ENCODE data around the gene LPP.

Gene LPP

GRCh38 chr3:188197388-188197847 is 43.5 kb downstream of the LPP start:
- H3K4me2 ChIP-seq (ENCODE audit: low read length), result no peak overlapping the region
- H3K27me3 ChIP-seq (ENCODE audit: control insufficient read depth, low read length), result no peaks in the 10 kb centered on the region
- peaks cover 19% of the 10 kb centered on the region for H3K4me1 ChIP-seq (ENCODE audit: control insufficient read depth, low read length)
- H4K20me1 ChIP-seq (ENCODE audit: control insufficient read depth, insufficient read depth, low read depth, low read length), result no peaks in the 10 kb centered on the region
- no peaks in the 10 kb centered on the region for H3K36me3 ChIP-seq (ENCODE audit: control insufficient read depth, low read length)
- H3K79me2 ChIP-seq (ENCODE audit: control insufficient read depth, low read length), result no peaks in the 10 kb centered on the region
- no peak overlapping the region for H3K4me3 ChIP-seq (ENCODE audit: low read length)
- no peaks in the 10 kb centered on the region for H3K9me2 ChIP-seq (replicated peaks; ENCODE audit: control insufficient read depth, low read length)
- no peaks in the 10 kb centered on the region for H3F3A ChIP-seq (ENCODE audit: control insufficient read depth, insufficient read depth)
- no peaks in the 10 kb centered on the region for H3K9me3 ChIP-seq (ENCODE audit: control insufficient read depth, insufficient read depth, low read length)
- no peak overlapping the region for H3K27ac ChIP-seq (ENCODE audit: low read depth, low read length)
- no peak for TF ChIP-seq EZH2phosphoT487 (IDR thresholded peaks at IDR 0.05; ENCODE audit: borderline replicate concordance, low read length)
- no peak for TF ChIP-seq CTCF (IDR thresholded peaks at IDR 0.05; ENCODE audit: low read depth, low read length, poor library complexity, severe bottlenecking)

GRCh38 chr3:188198001-188198400 is 44.0 kb downstream of the LPP start:
- H3K4me1 ChIP-seq (ENCODE audit: control insufficient read depth, low read length), result peaks cover 19% of the 10 kb centered on the region
- H3K9me2 ChIP-seq (replicated peaks; ENCODE audit: control insufficient read depth, low read length), result no peaks in the 10 kb centered on the region
- H3K79me2 ChIP-seq (ENCODE audit: control insufficient read depth, low read length), result no peaks in the 10 kb centered on the region
- no peak overlapping the region for H3K4me3 ChIP-seq (ENCODE audit: low read length)
- no peaks in the 10 kb centered on the region for H3K27me3 ChIP-seq (ENCODE audit: control insufficient read depth, low read length)
- H3K27ac ChIP-seq (ENCODE audit: low read depth, low read length), result no peak overlapping the region
- no peaks in the 10 kb centered on the region for H4K20me1 ChIP-seq (ENCODE audit: control insufficient read depth, insufficient read depth, low read depth, low read length)
- no peak for TF ChIP-seq CTCF (IDR thresholded peaks at IDR 0.05; ENCODE audit: low read depth, low read length, poor library complexity, severe bottlenecking)
- TF ChIP-seq EZH2phosphoT487 (IDR thresholded peaks at IDR 0.05; ENCODE audit: borderline replicate concordance, low read length), result no peak
- no peaks in the 10 kb centered on the region for H3K36me3 ChIP-seq (ENCODE audit: control insufficient read depth, low read length)
- H3F3A ChIP-seq (ENCODE audit: control insufficient read depth, insufficient read depth), result no peaks in the 10 kb centered on the region
- H3K9me3 ChIP-seq (ENCODE audit: control insufficient read depth, insufficient read depth, low read length), result no peaks in the 10 kb centered on the region
- H3K4me2 ChIP-seq (ENCODE audit: low read length), result no peak overlapping the region

GRCh38 chr3:188198760-188199327 is 44.9 kb downstream of the LPP start:
- Histone ChIP-seq H3K79me2 (ENCODE audit: control insufficient read depth, low read length) (no peaks in the 10 kb centered on the region), H3K4me1 (ENCODE audit: control insufficient read depth, low read length) (peaks cover 22% of the 10 kb centered on the region), H4K20me1 (ENCODE audit: control insufficient read depth, insufficient read depth, low read depth, low read length) (no peaks in the 10 kb centered on the region), H3K36me3 (ENCODE audit: control insufficient read depth, low read length) (no peaks in the 10 kb centered on the region), H3K9me2 (replicated peaks; ENCODE audit: control insufficient read depth, low read length) (no peaks in the 10 kb centered on the region), H3K4me2 (ENCODE audit: low read length) (no peak overlapping the region), H3F3A (ENCODE audit: control insufficient read depth, insufficient read depth) (no peaks in the 10 kb centered on the region), H3K9me3 (ENCODE audit: control insufficient read depth, insufficient read depth, low read length) (no peaks in the 10 kb centered on the region), H3K27me3 (ENCODE audit: control insufficient read depth, low read length) (no peaks in the 10 kb centered on the region), H3K27ac (ENCODE audit: low read depth, low read length) (no peak overlapping the region), H3K4me3 (ENCODE audit: low read length) (no peak overlapping the region)
- no peak for TF ChIP-seq CTCF (IDR thresholded peaks at IDR 0.05; ENCODE audit: low read depth, low read length, poor library complexity, severe bottlenecking)
- no peak for TF ChIP-seq EZH2phosphoT487 (IDR thresholded peaks at IDR 0.05; ENCODE audit: borderline replicate concordance, low read length)
